Measurements from ENCODE around the gene GPR160.
"Not testable (repeated sequence)": the region's sequence is repeated elsewhere in the genome, so short reads cannot be mapped to it uniquely, and the experiment has no call there.

GPR160 gene

GRCh38 chr3:170037463-170038433 is at the start of gene GPR160:
TSS of gene GPR160 (plus strand) at chr3:170037995. CDS start at chr3:170083973, 45,978 bp downstream.
- peak; percentile 68 to 90 (median 75) for DNase-seq

GRCh38 chr3:169990431-169990830 is 47.4 kb upstream of the GPR160 start:
- DNase-seq: no peak

GRCh38 chr3:169992156-169992555 is 45.6 kb upstream of the GPR160 start:
- DNase-seq: no peak

- DNase-seq: no peak
Measured at GRCh38 chr3:169992781-169993180, 45.0 kb upstream of the GPR160 start.

GRCh38 chr3:169993761-169994160 is 44.0 kb upstream of the GPR160 start:
- no peak for DNase-seq

GRCh38 chr3:169996063-169996462 is 41.7 kb upstream of the GPR160 start:
- DNase-seq: no peak

- DNase-seq: no peak
Measured at GRCh38 chr3:169998668-169999131, 39.1 kb upstream of the GPR160 start.

GRCh38 chr3:169999433-169999832 is 38.4 kb upstream of the GPR160 start:
- no peak for DNase-seq

GRCh38 chr3:170000051-170000450 is 37.7 kb upstream of the GPR160 start:
- DNase-seq: no peak

GRCh38 chr3:170002231-170002630 is 35.6 kb upstream of the GPR160 start:
- DNase-seq: no peak

- DNase-seq: peak in 2 of 6 experiments; percentile 5 to 13
Measured at GRCh38 chr3:170002879-170003278, 34.9 kb upstream of the GPR160 start.

- DNase-seq: no peak
Measured at GRCh38 chr3:170003881-170004356, 33.9 kb upstream of the GPR160 start.

GRCh38 chr3:170007031-170007663 is 30.6 kb upstream of the GPR160 start:
- DNase-seq: peak in 3 of 6 experiments; percentile 42 to 63 (median 48)

- DNase-seq: no peak
Measured at GRCh38 chr3:170010498-170010897, 27.3 kb upstream of the GPR160 start.

- DNase-seq: no peak
Measured at GRCh38 chr3:170012683-170013400, 25.0 kb upstream of the GPR160 start.

GRCh38 chr3:170016057-170016456 is 21.7 kb upstream of the GPR160 start:
- no peak for DNase-seq

GRCh38 chr3:170019306-170019705 is 18.5 kb upstream of the GPR160 start:
- not testable (repeated sequence) for DNase-seq

GRCh38 chr3:170021083-170021482 is 16.7 kb upstream of the GPR160 start:
- DNase-seq: peak in 3 of 6 experiments; percentile 30 to 41 (median 32)

GRCh38 chr3:170022336-170022735 is 15.5 kb upstream of the GPR160 start:
- DNase-seq: no peak

- no peak for DNase-seq
Measured at GRCh38 chr3:170023165-170023564, 14.6 kb upstream of the GPR160 start.

- DNase-seq: no peak
Measured at GRCh38 chr3:170024581-170024980, 13.2 kb upstream of the GPR160 start.

GRCh38 chr3:170027233-170028102 is 10.3 kb upstream of the GPR160 start:
- peak in 3 of 6 experiments; percentile 8 to 55 (median 45) for DNase-seq
